Bronchial epithelial cell (primary cell): ENCODE measurements around the gene PRDX2. TPM values are rescaled to one million over a fixed set of nuclear protein-coding genes. Genes with fewer than 3 reads are reported as not detected.

Experiments
- DNase-seq: peaks from one replicate; pipeline ENCODE4 v3.0.0-alpha.2; 2010; ENCODE audit warnings: low read depth
- FAIRE-seq: peaks from 2 replicates; lab custom pipeline; 2011; peaks lifted over from hg19 to GRCh38; lab: Jason Lieb, UNC
- H3K27me3 ChIP-seq: 2 replicates; pipeline ENCODE4 v1.5.1; 2011; ENCODE audit warnings: low read length; ENCODE audit not compliant: control insufficient read depth, insufficient read depth
- H3K36me3 ChIP-seq: 2 replicates; pipeline ENCODE4 v1.5.1; 2011; ENCODE audit warnings: low read length; ENCODE audit not compliant: control insufficient read depth, insufficient read depth
- H3K4me3 ChIP-seq: 2 replicates; pipeline ENCODE4 v1.5.1; 2011; ENCODE audit warnings: mild to moderate bottlenecking, low read depth, low read length, control low read depth
- total RNA-seq: library from RNA; depleted of rRNA; stranded (reverse); fragments of >200 nt; gene quantifications from 2 replicates; pipeline ENCODE4 v1.2.1, GENCODE V29; 2014
- TF ChIP-seq, protein P1 (sequence below): IDR thresholded peaks from 2 replicates; pipeline ENCODE4 v1.5.1; 2011; ENCODE audit warnings: mild to moderate bottlenecking, moderate library complexity, low read length, control low read depth, inconsistent platforms; ENCODE audit not compliant: insufficient read depth, severe bottlenecking

PRDX2 gene
- total RNA-seq, 1 donor from 2014 or later, result 157 TPM

DNA sequence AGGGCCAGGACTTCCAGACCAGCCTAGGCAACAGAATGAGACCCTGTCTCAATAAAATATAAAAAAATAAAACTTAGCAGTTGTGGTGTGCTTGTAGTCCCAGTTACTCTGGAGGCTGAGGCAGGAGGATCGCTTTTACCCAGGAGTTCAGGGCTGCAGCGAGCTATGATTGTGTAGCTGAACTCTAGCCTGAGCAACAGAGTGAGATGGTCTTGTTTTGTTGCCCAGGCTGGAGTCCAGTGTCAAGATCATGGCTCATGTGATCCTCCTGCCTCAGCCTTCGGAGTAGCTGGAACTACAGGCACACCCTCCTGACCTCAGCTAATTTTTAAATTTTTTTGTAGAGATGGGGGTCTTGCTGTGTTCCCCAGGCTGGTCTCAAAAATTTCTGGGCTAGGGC is 14.6 kb downstream of the PRDX2 start:
- FAIRE-seq (no peak), DNase-seq (no peak)
- peaks cover 4% of the 10 kb centered on the region for H3K36me3 ChIP-seq
- H3K4me3 ChIP-seq, result no peak overlapping the region
- TF ChIP-seq, protein P1, sequence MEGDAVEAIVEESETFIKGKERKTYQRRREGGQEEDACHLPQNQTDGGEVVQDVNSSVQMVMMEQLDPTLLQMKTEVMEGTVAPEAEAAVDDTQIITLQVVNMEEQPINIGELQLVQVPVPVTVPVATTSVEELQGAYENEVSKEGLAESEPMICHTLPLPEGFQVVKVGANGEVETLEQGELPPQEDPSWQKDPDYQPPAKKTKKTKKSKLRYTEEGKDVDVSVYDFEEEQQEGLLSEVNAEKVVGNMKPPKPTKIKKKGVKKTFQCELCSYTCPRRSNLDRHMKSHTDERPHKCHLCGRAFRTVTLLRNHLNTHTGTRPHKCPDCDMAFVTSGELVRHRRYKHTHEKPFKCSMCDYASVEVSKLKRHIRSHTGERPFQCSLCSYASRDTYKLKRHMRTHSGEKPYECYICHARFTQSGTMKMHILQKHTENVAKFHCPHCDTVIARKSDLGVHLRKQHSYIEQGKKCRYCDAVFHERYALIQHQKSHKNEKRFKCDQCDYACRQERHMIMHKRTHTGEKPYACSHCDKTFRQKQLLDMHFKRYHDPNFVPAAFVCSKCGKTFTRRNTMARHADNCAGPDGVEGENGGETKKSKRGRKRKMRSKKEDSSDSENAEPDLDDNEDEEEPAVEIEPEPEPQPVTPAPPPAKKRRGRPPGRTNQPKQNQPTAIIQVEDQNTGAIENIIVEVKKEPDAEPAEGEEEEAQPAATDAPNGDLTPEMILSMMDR, result no peak
- H3K27me3 ChIP-seq, result no peaks in the 10 kb centered on the region

DNA sequence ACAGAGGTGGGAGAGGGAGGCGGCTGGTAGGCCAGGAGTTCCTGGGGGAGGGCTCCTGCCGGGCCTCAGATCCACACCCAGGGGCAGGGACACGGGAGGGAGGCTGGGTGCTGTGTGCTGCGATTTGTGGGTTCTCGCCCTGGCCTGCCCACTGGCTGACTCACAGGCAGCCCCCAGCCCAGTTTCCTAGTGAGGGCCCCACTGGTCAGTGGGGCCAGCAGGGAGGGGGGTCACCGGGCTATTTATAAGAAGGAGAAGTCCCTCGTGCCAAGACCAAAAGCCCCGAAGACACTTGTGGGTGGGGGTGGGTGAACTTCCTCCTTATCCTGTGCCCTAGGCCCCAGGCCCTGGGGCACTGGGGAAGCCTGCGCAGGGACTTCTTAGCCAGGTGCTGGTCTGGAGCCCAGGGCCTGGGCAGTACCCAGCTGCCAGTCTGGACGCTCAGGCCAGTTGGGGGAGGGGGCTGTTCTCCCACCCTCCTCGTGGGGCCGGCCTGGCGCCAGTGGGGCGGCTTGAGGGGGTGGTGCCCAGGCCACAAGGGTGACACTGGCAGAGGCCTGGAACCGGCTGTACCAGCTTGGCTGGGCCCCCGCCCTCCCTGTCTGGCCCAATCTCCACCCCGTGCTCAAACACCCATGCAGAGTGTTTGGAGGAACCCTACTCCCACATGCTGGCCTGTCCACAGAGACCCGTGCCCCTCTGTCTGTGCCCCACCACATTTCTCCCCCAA is 15.3 kb downstream of the PRDX2 start:
- H3K36me3 ChIP-seq, result no peaks in the 10 kb centered on the region
- H3K27me3 ChIP-seq, result no peaks in the 10 kb centered on the region
- DNase-seq (no peak), FAIRE-seq (no peak)
- no peak overlapping the region for H3K4me3 ChIP-seq
- TF ChIP-seq, protein P1, result no peak

DNA sequence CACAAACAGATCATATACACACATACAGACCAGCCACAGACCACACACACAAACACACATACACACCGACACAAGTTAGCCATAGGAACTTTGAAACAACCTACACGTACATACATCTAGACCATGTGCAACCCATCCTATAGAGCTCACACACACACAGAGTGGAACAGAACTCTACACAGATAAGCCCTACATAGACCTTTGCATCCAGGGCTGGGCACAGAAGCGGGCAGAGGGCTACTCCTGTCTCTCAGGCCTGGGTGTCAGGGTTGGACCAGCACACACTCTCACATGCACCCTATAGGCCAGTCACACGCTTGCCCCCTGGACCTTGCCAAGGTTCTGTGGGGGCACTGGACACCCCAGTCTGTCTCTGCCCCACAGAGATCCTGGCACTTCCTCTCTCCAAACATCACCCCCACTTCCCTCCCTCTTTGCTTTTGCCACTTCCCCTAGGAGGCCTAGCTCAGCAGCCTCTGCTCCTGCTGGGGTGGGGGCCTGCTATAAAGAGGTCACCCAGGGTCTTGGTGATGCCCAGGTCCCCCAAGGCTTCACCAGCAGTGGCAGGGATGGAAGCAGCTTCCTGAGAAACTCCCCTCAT is 16.1 kb downstream of the PRDX2 start:
- TF ChIP-seq, protein P1, result no peak
- Histone ChIP-seq H3K27me3 (no peaks in the 10 kb centered on the region), H3K36me3 (no peaks in the 10 kb centered on the region), H3K4me3 (no peak overlapping the region)
- DNase-seq (no peak), FAIRE-seq (no peak)

DNA sequence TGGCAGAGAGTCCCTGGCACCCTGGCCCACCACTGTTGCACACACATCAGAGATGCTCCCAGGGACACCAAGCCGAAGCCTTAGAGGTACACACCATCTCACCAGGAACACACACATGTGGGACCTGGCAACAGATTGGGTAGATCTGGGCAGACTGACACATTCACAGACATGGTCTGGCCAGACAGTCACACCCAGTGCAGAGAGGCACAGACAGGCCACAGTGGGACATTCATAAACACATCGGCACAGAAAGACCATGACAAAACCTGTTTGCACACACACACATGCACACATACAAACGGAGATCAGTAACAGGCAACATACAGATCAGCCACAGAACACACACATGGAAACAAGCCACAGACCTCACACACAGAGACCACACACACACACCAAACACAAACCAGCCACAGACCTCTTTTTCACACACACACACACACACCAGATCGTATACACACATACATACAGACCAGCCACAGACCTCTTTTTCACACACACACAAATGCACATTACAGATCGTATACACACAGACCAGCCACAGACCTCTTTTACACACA is 16.6 kb downstream of the PRDX2 start:
- Histone ChIP-seq H3K27me3 (no peaks in the 10 kb centered on the region), H3K4me3 (no peak overlapping the region), H3K36me3 (no peaks in the 10 kb centered on the region)
- TF ChIP-seq, protein P1, result no peak
- DNase-seq, result no peak
- no peak for FAIRE-seq

DNA sequence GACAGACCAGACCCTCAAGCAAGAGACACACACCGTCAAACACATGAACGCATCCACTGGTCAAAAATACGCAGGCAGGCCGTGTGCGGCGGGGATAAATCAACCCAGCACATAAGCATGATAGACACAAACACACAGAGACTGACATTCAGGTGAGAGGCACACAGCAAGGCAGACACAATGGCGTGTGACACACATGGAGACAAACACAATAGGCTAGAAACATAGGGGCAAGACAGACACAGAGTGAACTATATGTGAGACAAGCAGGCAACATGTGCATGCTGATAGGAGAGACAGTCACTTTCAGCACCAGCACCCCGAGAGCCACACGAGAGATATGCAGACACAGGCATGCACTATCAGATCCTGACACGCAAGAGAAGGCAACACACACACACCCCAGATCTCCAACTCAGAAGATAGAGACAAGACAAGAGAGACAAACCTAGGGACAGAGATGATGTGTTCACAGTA is 17.2 kb downstream of the PRDX2 start:
- TF ChIP-seq, protein P1, result no peak
- Histone ChIP-seq H3K4me3 (no peak overlapping the region), H3K27me3 (no peaks in the 10 kb centered on the region), H3K36me3 (no peaks in the 10 kb centered on the region)
- FAIRE-seq, result no peak
- DNase-seq, result no peak
